Astrocyte (in vitro differentiated cells and primary cell): ENCODE data around the gene ZNF235. TPM values are rescaled to one million over a fixed set of nuclear protein-coding genes. Genes with fewer than 3 reads are reported as not detected.
"Not testable (repeated sequence)": the region's sequence is repeated elsewhere in the genome, so short reads cannot be mapped to it uniquely, and the experiment has no call there.

Source experiments
- DNase-seq: peaks from one replicate; pipeline ENCODE4 v3.0.0-alpha.2; 2010; ENCODE audit warnings: low read depth
- FAIRE-seq: peaks from 2 replicates; lab custom pipeline; 2011; peaks lifted over from hg19 to GRCh38; lab: Jason Lieb, UNC
- H2AFZ ChIP-seq: 2 replicates; pipeline ENCODE4 v1.6.0; 2012; ENCODE audit warnings: low read depth, low read length, inconsistent platforms
- H3K27ac ChIP-seq: 2 replicates; pipeline ENCODE4 v1.5.1; 2011; ENCODE audit warnings: low read depth, low read length, inconsistent platforms
- H3K27me3 ChIP-seq: 2 replicates; pipeline ENCODE4 v1.6.0; 2011; ENCODE audit warnings: low read length, inconsistent platforms; ENCODE audit not compliant: insufficient read depth
- H3K36me3 ChIP-seq: 2 replicates; pipeline ENCODE4 v1.5.1; 2011; ENCODE audit warnings: low read length, inconsistent platforms; ENCODE audit not compliant: insufficient read depth
- H3K4me1 ChIP-seq: 2 replicates; pipeline ENCODE4 v1.5.1; 2011; ENCODE audit warnings: low read length, inconsistent platforms; ENCODE audit not compliant: insufficient read depth
- H3K4me2 ChIP-seq: 2 replicates; pipeline ENCODE4 v1.6.0; 2012; ENCODE audit warnings: low read length, inconsistent platforms
- H3K4me3 ChIP-seq: 2 replicates; pipeline ENCODE4 v1.5.1; 2011; ENCODE audit warnings: low read depth, mild to moderate bottlenecking, low read length, inconsistent platforms; ENCODE audit not compliant: insufficient read depth
- H3K79me2 ChIP-seq: 2 replicates; pipeline ENCODE4 v1.6.0; 2012; ENCODE audit warnings: mild to moderate bottlenecking, low read length, inconsistent platforms; ENCODE audit not compliant: insufficient read depth
- H3K9ac ChIP-seq: 2 replicates; pipeline ENCODE4 v1.6.0; 2012; ENCODE audit warnings: mild to moderate bottlenecking, low read length, inconsistent platforms
- H3K9me3 ChIP-seq: 2 replicates; pipeline ENCODE4 v1.5.1; 2012; ENCODE audit warnings: low read depth, mild to moderate bottlenecking, low read length, inconsistent platforms; ENCODE audit not compliant: insufficient read depth
- H4K20me1 ChIP-seq: 2 replicates; pipeline ENCODE4 v1.6.0; 2012; ENCODE audit warnings: low read length, inconsistent platforms; ENCODE audit not compliant: insufficient read depth
- H3K27ac Mint-ChIP-seq: one replicate; pipeline ENCODE4 v1.8.0; 2021; ENCODE audit warnings: mild to moderate bottlenecking, mixed read lengths; ENCODE audit not compliant: unreplicated experiment
- H3K27me3 Mint-ChIP-seq: one replicate; pipeline ENCODE4 v1.8.0; 2021; ENCODE audit warnings: low read depth, mixed read lengths; ENCODE audit not compliant: unreplicated experiment
- H3K36me3 Mint-ChIP-seq: one replicate; pipeline ENCODE4 v1.8.0; 2021; ENCODE audit warnings: low read depth, mixed read lengths; ENCODE audit not compliant: unreplicated experiment
- H3K4me1 Mint-ChIP-seq: one replicate; pipeline ENCODE4 v1.8.0; 2021; ENCODE audit warnings: low read depth, mixed read lengths; ENCODE audit not compliant: unreplicated experiment
- H3K4me3 Mint-ChIP-seq: one replicate; pipeline ENCODE4 v1.8.0; 2021; ENCODE audit warnings: mild to moderate bottlenecking, moderate library complexity, mixed read lengths; ENCODE audit not compliant: unreplicated experiment
- H3K9me3 Mint-ChIP-seq: one replicate; pipeline ENCODE4 v1.8.0; 2021; ENCODE audit warnings: mild to moderate bottlenecking, mixed read lengths; ENCODE audit not compliant: unreplicated experiment
- CTCF ChIP-seq: IDR thresholded peaks from 2 replicates; pipeline ENCODE4 v1.5.1; 2011; ENCODE audit warnings: low read depth, mild to moderate bottlenecking, inconsistent platforms, low read length, moderate library complexity; ENCODE audit not compliant: insufficient read depth
- EZH2 ChIP-seq: IDR thresholded peaks from 2 replicates; pipeline ENCODE4 v1.6.1; 2012; ENCODE audit warnings: mild to moderate bottlenecking, low read length, inconsistent platforms; ENCODE audit not compliant: insufficient read depth
- total RNA-seq: library from RNA; stranded (reverse); gene quantifications from 2 replicates; pipeline ENCODE4 v1.2.1, GENCODE V29; 2021

The ZNF235 gene
- total RNA-seq, 1 donor from 2014 or later: 6.4 TPM

- Histone ChIP-seq H3K27me3 (no peaks in the 10 kb centered on the region), H3K79me2 (no peaks in the 10 kb centered on the region), H2AFZ (no peak overlapping the region), H3K36me3 (no peaks in the 10 kb centered on the region), H3K9ac (no peak overlapping the region), H3K9me3 (peaks cover 20% of the 10 kb centered on the region), H3K4me3 (no peak overlapping the region), H3K4me1 (no peaks in the 10 kb centered on the region), H4K20me1 (no peaks in the 10 kb centered on the region), H3K4me2 (no peak overlapping the region), H3K27ac (no peak overlapping the region)
- Mint-ChIP-seq H3K36me3 (peaks cover 28% of the 10 kb centered on the region), H3K4me1 (no peaks in the 10 kb centered on the region), H3K9me3 (peaks cover 61% of the 10 kb centered on the region), H3K27me3 (no peaks in the 10 kb centered on the region), H3K27ac (no peak overlapping the region), H3K4me3 (no peak overlapping the region)
- no peak for FAIRE-seq
- DNase-seq: no peak
- no peak for TF ChIP-seq CTCF
- TF ChIP-seq EZH2: no peak
Observed at GRCh38 chr19:44254496-44254895, 50.3 kb downstream of the ZNF235 start.

- H3K9me3 Mint-ChIP-seq: peaks cover 66% of the 10 kb centered on the region
- not testable (repeated sequence) for H3K36me3 ChIP-seq, FAIRE-seq, H3K4me2 ChIP-seq, H3K4me3 ChIP-seq, H3K27ac Mint-ChIP-seq, H3K9ac ChIP-seq, H3K27me3 Mint-ChIP-seq, H3K79me2 ChIP-seq, DNase-seq, H3K4me1 ChIP-seq, H3K27ac ChIP-seq, H3K4me3 Mint-ChIP-seq, H2AFZ ChIP-seq, H3K27me3 ChIP-seq, H3K4me1 Mint-ChIP-seq, H4K20me1 ChIP-seq
- H3K9me3 ChIP-seq: peaks cover 22% of the 10 kb centered on the region
- peaks cover 32% of the 10 kb centered on the region for H3K36me3 Mint-ChIP-seq
Observed at GRCh38 chr19:44253392-44253791, 51.4 kb downstream of the ZNF235 start.

- not testable (repeated sequence) for H3K27me3 ChIP-seq, H3K9ac ChIP-seq, H3K36me3 ChIP-seq, H3K79me2 ChIP-seq, H3K4me1 Mint-ChIP-seq, H2AFZ ChIP-seq, H3K27me3 Mint-ChIP-seq, H3K4me3 ChIP-seq, H3K27ac Mint-ChIP-seq, H3K4me1 ChIP-seq, H4K20me1 ChIP-seq, H3K27ac ChIP-seq, FAIRE-seq, DNase-seq, H3K4me2 ChIP-seq
- peaks cover 22% of the 10 kb centered on the region for H3K9me3 ChIP-seq
- peaks cover 32% of the 10 kb centered on the region for H3K36me3 Mint-ChIP-seq
- peak overlapping the region; percentile 71 for H3K4me3 Mint-ChIP-seq
- peaks cover 66% of the 10 kb centered on the region for H3K9me3 Mint-ChIP-seq
Observed at GRCh38 chr19:44252332-44252731, 52.5 kb downstream of the ZNF235 start.
